NCI-H345 (cell line): Measurements from ENCODE around the gene ENDOV.
A peak's percentile ranks its signal among the peaks of the same experiment; 100 is the strongest.

Experiments used
- DNase-seq: peaks from one replicate; lab custom pipeline; 2025; lab: John Stamatoyannopoulos, UW

The ENDOV gene

GRCh38 chr17:80416260-80416939 is 1.4 kb downstream of the ENDOV start:
- no peak for DNase-seq

DNA sequence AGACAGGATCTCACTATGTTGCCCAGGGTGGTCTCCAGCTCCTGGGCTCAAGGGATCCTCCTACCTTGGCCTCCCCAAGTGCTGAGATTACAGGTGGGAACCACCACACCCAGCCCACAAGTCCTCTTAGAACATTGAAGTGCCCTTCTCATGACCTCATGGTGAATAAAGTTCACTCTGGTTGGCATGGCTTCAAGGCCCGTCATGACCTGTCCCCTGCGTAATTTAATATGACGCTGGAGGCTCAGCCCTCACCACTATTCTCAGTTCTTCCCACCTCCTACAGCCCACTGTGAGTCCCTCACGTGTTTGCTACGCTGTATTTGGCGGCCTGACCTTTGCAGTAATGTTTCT is 1.9 kb downstream of the ENDOV start:
- DNase-seq = no peak

- DNase-seq = no peak
Observed at GRCh38 chr17:80418589-80418988, 3.6 kb downstream of the ENDOV start.

DNA sequence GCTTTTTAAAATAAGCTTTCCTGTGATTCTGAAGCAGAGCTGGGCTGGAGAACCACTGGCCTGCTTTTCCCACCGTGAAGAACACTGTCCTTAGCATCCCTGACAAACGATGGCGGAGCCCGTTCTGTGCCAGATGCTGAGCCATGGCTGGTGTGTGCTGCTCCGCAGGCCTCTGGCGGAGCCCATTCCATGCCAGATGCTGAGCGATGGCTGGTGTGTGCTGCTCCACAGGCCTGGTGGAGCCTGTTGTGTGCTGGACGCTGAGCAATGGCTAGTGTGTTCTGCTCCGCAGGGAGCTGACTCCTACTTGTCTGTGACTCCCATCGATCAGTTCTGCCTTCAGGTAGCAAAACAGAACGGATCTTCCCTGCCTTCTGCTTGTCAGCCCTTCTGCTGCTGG is 4.3 kb downstream of the ENDOV start:
- no peak for DNase-seq

- DNase-seq = no peak
Observed at GRCh38 chr17:80421381-80422090, 6.6 kb downstream of the ENDOV start.

DNA sequence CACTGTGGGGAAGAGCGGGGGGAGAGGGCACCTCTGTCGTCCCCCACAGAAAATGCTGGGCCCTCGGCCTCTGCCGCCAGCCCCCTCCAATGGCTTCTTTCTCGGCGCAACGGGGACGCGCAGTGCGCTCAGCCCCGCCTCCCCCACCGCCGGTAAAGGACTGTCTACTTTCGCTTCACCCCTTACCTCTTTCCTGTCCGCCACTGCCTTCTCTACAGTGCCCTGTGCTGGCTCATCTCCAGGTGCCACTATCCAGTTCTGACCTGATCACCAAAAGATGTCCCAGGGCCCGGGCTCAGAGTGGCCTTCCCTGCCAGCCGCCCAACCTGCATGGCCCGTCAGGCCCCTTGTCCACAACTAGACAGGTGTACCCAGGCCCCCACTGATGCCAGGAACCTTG is 7.3 kb downstream of the ENDOV start:
- no peak for DNase-seq

DNA sequence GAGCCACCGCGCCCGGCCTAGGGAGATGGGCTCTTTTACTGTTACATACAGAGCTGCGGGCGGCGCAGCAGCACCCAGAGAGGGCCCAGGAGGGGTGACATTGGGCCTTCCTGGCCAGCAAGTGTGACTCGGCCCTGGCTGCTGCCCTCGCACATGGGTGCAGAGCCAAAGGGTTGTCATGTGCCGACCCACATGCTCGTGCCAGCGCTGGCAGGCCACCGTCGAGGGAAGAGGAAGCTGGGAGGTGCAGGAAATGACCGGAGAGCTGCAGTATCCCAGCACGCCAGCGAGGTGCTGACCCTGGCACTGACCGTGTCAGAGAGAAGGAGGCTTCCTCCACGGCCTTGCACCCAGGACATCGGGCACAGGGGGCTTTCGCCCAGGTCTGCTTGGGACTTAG is 8.0 kb downstream of the ENDOV start:
- no peak for DNase-seq

DNA sequence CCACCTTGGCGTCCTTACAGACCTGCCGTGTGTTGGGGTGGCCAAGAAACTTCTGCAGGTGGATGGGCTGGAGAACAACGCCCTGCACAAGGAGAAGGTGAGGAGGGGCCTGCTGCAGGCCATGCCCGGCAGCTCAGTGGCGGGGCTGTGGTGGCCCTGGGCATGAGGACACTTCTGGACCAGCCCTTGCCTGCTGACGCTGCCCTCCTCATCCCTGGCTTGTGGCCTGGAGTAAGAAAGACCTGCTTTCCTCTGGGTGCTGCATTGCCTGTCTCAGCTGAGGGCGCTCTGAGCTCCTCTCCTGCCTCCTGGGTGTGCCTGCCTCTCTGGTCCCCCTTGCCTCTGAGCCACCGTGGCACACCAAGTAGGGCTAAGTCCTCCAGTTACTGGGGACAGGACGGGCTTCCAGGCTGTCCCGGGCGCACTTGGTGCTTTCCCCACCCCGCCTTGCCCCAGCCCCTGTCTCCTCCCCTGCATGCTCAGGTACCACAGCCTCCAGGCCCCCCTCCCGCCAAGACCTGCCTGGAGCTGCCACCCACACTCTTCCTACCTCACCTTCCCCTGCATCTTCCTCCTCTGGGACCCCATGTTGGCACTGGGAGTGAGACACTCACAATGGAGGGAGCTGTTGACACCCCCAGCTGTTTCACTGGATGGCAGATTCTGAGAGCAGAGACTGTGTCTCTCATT is 8.7 kb downstream of the ENDOV start:
- no peak for DNase-seq

GRCh38 chr17:80424261-80424660 is 9.3 kb downstream of the ENDOV start:
- no peak for DNase-seq

DNA sequence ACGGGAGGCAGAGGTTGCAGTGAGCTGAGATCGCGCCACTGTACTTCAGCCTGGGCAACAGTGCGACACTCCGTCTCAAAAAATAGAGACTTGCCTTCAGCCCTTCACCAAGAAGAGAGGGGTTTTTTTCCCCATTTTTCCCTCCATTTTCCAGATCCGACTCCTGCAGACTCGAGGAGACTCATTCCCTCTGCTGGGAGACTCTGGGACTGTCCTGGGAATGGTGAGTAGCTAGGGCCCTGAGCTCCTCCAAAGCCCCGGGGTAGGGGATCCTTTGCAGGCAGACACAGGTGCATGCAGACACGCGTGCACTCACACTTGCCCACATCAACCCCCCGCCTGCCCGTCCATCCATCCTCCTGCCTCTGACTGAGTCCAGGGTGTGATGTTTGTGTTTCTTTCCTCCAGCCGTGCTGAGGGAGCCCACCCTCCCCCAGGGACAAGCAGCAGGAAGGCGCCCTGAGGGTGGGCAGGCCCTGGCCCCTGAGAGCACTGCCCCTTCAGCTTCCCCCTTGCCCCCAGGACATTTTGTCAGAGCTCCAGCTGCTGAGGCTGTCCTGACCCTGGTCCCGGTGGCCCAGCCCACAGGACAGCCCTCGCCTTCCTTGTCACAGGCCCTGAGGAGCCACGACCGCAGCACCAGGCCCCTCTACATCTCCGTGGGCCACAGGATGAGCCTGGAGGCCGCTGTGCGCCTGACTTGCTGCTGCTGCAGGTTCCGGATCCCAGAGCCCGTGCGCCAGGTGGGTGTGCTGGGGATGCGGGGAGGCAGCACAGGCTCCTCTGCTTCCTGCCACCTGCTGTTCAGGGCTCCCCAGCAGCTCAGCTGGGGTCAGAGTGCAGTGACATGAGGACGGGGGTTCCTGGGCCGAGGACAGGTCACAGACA is 10.2 kb downstream of the ENDOV start:
- DNase-seq = no peak

- DNase-seq = no peak
Observed at GRCh38 chr17:80425835-80426426, 11.0 kb downstream of the ENDOV start.

- DNase-seq = peak; percentile 77
Observed at GRCh38 chr17:80426671-80427326, 11.8 kb downstream of the ENDOV start.

- no peak for DNase-seq
Observed at GRCh38 chr17:80427366-80428282, 12.7 kb downstream of the ENDOV start.

DNA sequence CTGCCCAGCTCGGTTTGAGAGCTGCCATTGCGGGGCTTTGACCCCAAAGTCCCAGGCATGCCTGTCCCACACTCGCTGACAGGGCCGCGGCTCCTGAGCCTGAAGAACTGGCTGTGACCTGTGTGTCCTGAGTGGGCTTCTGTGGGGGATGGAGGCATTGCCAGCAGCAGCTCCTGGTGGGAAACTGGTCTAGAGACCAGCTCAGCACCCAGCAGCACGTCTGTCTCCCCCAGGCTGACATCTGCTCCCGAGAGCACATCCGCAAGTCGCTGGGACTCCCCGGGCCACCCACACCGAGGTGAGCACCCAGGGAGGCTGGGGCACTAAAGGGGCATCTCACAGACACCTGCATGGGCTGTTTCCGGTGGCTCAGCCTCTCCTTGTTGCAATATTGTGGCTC is 13.4 kb downstream of the ENDOV start:
- no peak for DNase-seq

- DNase-seq = no peak
Observed at GRCh38 chr17:80428796-80429195, 13.8 kb downstream of the ENDOV start.

- no peak for DNase-seq
Observed at GRCh38 chr17:80429356-80430275, 14.6 kb downstream of the ENDOV start.

GRCh38 chr17:80430446-80431245 is 15.7 kb downstream of the ENDOV start:
- no peak for DNase-seq
